Fibroblast of skin of abdomen (primary cell): Measurements from ENCODE around the gene ABHD14A.
"Not testable (repeated sequence)": the region's sequence is repeated elsewhere in the genome, so short reads cannot be mapped to it uniquely, and the experiment has no call there.

Source experiments
- DNase-seq: peaks from one replicate; pipeline ENCODE4 v3.0.0-alpha.2; 2013

ABHD14A gene

DNA sequence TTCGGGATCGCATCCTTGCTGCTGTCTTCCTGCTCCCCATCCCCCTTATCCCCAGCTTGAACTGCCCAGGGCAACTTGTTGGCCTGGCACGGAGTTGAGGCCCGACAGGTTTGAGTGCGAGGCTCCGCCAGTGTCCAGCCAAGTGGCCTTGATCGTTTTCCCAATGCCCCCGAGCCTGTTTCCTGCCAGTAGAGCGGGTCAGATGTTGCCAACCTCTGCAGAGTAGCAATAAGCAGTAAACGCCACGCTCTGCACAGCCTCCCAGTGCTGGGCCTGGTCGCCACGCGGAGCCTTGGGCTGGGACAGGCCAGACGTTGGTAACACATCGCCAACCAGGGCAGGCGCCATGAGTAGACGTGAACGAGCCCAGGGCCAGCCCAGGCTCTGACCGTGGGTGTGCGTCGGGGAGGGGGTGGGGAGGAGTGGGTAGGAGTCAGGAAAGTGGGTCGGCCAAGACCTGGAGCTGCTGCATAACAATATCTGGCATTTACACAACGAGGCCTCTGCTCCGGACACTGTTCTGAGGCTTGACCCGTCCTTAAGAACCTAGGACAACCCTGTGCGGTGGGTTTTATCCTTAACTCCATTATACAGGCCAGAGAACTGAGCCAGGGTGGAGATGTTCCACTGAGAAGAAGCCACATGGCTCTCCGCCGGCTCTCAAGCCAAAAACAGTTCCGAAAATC lies 444 bp upstream of the ABHD14A start:
- no peak for DNase-seq

DNA sequence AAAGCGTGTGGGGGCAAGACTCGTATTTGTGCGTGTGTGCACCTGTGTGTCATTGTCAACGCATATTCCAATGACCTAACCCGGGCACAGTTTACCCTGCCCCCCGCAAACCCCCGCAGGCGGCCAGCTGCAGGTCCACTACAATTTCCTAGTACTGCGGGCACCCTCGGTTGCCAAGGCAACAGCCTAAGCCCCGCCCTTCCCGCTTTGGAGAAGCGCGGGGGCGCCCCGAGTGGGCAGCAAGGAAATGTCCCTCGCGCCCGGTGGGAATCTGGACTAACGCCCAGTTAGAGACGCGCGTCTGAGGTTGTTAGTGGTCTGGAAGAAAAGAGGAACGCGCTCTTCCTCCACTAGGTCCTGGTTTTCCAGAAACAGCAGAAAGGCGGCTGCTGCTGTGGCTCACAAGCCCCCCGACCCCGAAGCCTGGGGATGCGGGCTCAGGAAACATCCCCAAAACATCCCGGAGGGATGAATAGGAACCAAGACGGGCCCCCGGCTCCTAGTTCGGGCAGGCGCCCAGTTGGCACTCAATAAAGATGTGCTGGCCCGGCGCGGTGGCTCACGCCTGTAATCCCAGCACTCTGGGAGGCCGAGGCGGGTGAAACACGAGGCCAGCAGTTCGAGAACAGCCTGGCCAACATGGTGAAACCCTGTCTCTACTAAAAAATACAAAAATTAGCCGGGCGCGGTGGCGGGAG lies 1.1 kb downstream of the ABHD14A start:
- peak; percentile 64 for DNase-seq

DNA sequence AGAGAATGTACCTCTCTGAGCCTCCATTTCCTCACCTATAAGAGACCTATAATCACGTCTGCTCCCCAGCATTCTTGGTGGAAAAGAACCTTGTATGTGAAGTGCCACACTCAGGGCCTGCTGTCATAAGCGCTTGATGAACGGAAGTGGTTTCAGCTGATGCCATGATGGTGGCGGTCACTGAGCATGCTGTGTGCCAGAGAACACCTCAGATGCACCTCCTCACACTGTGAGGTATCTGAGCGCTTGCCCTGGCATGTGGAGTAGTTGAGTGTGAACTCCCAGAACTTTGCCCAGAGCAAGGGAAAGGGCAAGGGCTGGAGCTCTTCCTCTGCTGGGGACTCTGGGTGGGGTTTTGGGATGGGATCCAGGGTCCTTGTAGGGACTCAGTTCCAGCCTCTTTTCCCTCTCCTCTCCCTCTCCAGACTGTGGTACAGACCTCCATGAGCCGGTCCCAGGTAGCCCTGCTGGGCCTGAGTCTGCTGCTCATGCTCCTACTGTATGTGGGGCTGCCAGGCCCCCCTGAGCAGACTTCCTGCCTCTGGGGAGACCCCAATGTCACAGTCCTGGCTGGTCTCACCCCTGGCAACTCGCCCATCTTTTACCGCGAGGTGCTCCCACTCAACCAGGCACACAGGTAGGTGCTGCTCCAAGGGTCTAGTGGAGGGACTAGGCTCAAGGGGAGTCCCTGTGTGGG lies 2.7 kb downstream of the ABHD14A start:
- DNase-seq: no peak

DNA sequence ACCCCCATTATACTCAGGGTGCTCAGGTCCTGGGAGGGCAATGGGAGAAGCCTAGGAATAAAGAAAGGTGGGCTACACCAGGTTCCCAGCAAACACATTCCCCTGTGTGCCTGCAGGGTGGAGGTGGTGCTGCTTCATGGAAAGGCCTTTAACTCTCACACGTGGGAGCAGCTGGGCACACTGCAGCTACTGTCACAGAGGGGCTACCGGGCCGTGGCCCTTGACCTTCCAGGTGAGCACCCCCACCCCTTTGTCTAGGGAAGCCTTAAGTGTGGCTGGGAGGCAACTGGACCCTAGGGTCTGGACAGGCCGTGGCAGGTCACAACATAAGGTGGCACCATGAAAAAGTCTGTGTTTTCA lies 3.3 kb downstream of the ABHD14A start:
- DNase-seq: no peak

DNA sequence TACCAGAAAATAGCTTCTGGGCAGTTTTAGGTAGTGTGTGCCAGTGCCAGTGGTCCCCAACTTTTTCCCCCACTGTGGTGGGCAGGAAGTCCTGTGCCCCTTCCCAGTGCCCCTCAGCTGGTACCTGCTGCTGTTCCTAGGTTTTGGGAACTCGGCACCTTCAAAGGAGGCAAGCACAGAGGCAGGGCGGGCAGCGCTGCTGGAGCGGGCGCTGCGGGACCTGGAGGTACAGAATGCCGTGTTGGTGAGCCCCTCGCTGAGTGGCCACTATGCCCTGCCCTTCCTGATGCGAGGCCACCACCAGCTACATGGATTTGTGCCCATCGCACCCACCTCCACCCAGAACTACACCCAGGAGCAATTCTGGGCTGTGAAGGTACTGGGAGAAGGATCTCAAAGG lies 5.4 kb downstream of the ABHD14A start:
- DNase-seq: no peak

DNA sequence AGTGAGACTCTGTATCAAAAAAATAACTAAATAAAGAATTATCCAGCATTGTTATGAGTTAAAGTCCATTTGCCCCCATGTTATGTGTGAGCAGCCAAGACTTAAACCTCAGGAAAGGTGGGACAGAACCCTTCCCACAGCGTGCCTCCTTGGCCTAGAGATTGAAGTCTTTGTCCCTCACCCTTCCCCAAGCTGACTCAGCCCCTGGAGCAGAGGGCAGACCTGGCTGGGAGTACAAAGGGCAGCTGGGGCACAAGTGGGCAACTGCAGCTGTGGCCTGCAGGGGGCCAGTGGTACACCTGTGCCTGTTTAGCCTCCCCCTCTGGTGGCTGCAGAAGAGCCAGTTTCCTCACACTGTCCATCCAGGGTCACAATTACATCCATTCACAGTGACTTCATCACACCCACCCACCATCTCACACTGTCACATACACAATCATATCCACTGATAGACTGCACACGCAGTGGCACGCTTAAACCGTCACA lies 7.5 kb downstream of the ABHD14A start:
- no peak for DNase-seq

DNA sequence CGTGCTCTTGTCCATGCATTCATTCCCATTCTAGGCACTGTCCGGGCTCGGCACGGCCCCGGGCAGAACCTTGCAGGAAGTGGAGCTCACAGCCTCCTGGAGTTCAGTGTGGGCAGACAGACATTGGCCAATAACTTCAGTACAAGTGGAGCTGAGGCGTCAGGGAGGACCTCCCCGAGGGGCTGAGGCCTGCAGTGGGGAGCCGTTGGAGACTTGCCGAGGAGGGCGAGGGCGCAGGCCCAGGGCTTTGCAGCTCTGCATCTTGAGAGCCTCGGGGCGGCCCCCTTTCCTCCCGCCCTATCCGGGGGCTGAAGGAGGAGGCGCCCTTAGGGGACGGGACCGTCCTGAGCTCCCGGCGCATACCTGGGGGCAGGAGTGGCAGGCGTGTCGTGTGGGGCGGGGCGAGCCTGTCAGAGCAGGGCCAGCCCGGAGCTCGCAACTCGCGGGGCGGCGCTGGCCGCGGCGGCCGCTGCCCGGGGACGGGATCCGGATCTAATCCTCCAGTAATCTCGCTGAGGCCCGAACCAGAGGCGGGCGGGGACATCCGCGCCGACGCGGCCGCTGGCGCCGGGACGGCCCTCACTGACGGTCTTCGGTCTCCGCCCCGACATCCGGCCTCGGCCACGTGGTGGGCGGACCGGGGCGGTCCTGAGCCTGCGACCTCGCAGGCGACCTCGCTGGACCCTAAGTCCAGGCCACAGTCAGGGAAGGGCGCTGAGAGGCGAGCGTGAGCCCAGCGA lies 8.1 kb downstream of the ABHD14A start, which contains the start of gene ACY1:
TSS of gene ACY1 (plus strand) at position 698 of the 740 bp plus-strand sequence. CDS start 530 bp downstream, outside the sequence.
- peak; percentile 78 for DNase-seq

DNA sequence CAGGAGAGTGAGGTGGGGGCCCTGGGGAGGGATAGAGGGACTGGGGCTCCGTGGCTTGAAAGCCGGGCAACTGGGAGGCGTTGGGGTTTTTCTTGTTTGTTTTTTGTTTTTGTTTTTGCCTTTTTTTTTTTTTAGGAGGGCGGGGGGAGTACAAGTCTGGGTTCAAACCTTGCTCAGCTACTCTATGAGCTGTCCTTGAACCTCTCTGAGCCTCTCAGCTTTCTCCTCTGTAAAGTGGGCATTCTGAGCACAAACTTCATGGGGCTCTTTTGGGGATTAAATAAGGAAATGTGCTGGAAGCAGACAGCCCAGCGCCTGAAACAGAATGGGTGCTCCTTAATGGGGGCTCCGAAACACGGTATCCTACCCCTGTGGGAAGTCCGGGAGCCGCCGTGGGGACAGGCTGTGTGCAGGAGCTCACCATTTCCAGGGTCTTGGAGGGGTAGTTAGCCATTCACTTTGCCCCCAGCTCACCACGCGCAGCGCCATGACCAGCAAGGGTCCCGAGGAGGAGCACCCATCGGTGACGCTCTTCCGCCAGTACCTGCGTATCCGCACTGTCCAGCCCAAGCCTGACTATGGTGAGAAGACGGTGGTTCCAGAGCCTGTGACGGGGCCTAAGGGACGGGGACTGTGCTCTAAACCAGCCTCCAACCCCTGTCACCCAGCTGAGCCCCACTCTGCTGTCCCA lies 8.9 kb downstream of the ABHD14A start:
- DNase-seq: no peak

DNA sequence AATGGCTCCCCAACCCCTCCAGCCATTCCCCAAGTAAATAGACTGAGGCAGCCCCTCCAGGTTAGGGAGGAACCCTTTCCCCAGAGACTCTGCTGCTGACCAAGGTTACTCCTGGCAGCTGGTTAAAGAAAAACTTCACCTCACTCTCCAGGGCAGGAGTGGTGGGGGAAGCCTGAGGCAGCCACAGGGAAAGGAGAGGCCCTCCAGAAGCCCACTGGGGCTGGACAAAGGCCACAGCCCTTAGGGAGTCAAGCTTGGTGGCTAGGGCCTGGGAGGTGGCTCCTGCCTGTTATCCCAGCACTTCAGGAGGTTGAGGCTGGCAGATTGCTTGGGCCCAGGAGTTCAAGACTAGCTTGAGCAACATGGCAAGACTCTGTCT lies 9.4 kb downstream of the ABHD14A start:
- DNase-seq: no peak

DNA sequence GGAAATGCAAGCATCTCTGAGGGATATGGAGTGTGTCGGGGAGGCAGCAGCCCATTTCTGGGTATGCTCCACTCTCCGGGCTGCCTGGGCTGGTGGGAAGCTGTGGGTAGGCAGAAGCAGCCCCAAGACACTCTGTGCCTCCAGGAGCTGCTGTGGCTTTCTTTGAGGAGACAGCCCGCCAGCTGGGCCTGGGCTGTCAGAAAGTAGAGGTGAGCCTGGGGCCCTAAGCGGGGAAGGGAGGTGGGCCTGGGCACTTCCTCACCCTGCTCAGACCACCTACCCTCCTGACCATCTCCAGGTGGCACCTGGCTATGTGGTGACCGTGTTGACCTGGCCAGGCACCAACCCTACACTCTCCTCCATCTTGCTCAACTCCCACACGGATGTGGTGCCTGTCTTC lies 10.2 kb downstream of the ABHD14A start:
- no peak for DNase-seq

DNA sequence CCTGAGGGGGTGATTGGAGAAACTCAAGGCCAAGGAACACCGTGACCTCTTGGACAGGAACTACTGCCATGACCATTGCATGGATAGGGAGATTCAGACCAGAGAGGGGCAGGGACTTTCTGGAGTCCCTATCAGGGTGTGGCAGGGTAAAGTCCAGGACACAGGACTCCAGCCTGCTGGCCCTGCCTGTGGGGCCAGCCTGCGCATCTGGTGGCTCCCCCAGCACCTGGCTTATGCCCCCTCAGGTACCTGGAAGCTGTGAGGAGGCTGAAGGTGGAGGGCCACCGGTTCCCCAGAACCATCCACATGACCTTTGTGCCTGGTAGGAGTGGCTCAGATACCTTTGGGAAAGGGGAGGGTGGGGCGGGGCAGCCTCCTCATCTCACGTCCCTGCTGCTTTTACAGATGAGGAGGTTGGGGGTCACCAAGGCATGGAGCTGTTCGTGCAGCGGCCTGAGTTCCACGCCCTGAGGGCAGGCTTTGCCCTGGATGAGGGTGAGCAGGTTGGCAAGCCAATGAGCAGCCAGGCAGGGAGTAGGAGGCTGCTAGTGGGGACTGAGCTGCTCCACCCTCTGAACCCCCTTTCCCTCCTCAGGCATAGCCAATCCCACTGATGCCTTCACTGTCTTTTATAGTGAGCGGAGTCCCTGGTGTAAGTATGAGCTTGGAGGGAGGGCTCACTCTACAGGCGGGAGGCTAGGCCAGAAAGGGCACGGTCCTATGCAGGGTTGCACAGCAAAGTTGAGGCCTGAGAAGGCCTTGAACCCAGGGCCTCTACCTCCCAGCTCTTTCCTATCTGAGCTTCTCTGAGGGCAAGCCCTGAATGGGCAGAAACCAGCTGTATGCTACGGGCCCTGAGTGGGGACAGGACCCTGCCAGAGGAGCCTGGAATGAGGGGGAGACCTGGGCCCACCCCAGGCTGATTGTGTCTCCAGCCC lies 11.4 kb downstream of the ABHD14A start:
- DNase-seq: no peak

DNA sequence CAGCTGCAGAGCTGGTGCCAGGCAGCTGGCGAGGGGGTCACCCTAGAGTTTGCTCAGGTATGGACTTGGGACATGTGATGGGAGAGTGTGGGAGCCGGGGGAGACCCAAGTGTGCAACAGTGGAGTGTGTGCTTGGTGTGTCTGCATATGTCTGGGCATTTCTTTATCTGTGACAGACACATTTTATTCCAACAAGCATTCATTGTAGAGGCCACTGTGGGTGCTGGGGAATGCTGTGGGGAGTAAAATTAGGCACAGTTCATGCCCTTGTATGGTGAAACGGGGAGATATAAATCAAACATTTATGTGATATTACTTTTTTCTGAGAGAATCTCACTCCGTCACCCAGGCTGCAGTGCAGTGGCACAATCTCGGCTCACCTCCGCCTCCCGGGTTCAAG lies 12.7 kb downstream of the ABHD14A start:
- no peak for DNase-seq

DNA sequence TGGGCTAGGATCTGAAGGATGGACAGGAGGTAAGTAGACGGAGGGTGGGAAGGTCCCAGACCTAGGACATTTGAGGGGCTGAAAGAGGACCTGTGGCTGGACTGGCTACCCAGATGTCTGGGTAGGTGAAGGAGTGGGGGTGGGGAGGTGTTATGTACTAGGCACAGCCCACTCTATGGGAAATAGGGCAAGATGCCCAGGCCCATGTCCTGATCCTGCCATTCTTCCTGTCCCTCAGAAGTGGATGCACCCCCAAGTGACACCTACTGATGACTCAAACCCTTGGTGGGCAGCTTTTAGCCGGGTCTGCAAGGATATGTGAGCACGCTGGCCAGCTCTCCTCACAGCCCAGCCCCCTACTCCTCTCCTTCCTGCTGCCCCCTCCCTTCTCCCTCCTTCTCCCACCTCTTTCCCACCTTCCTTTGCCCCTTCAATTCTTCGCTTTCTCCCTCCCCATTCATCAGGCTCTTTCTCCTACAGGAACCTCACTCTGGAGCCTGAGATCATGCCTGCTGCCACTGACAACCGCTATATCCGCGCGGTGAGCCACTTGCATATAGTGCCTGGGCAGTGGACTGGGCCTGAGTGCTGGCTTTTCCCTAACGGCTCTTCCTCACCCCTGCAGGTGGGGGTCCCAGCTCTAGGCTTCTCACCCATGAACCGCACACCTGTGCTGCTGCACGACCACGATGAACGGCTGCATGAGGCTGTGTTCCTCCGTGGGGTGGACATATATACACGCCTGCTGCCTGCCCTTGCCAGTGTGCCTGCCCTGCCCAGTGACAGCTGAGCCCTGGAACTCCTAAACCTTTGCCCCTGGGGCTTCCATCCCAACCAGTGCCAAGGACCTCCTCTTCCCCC lies 13.7 kb downstream of the ABHD14A start:
- no peak for DNase-seq

DNA sequence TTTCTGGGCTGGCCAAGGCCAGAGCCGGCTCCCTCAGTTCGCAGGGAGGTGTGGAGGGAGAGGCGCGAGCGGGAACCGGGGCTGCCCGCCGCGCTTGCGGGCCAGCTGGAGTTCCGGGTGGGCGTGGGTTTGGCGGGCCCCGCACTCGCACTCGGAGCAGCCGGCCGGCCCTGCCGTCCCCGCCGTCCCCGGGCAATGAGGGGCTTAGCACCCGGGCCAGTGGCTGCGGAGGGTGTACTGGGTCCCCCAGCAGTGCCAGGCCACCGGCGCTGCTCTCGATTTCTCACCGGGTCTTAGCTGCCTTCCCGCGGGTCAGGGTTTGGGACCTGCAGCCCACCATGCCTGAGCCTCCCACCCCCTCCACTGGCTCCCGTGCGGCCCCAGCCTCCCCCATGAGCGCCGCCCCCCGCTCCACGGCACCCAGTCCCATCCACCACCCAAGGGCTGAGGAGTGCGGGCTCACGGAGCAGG lies 15.7 kb downstream of the ABHD14A start:
- DNase-seq: not testable (repeated sequence)

DNA sequence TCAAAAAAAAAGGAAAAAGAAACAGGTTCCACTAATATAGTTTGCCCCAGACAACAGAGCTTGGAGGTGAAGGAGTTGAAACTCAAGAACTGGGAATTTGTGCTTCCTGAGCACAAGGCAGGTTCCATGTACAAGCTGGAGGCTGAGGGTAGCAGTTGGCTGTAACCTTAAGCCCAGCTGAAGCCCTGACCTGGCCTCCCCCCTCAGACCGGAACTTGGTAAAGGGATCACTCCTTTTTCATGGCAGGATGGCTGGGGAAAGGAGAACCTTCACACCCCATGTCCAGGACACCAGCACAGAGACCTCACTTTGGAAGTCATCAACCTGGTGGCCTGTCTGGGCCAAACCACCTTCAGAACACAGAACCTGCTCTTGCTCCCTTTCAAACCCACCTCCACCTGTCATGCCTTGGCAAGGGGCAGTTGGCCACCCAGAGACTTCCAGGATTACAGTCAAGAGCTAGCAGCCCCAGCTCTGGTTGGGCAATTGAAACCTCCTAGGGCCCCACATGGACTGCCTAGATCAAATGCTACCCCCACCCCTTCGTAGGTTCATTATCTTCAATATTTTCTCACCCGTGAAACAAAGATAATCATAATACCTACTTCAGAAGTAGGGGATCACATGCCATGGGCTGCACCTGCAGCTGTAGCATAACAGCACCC lies 17.3 kb downstream of the ABHD14A start:
- DNase-seq: no peak

DNA sequence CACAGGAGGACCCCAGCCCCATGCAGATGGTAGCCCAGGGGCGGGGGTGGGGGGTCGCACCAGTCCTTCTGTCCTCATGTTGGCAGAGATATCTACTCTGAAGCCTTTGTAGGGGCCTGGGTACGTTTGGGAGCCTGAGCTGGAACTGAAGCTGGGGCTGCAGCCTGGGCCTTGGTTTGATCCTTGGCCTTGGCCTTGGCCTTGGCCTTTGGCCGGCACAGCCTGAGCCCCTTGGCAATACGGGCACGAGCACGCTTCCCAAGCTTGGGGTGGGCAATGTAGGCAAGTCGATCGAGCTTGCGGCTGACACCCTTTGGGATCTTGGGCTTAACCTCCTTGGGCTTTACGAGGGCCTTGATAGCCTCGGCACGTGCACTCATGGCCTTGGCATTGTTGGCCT lies 18.8 kb downstream of the ABHD14A start:
- DNase-seq: not testable (repeated sequence)

DNA sequence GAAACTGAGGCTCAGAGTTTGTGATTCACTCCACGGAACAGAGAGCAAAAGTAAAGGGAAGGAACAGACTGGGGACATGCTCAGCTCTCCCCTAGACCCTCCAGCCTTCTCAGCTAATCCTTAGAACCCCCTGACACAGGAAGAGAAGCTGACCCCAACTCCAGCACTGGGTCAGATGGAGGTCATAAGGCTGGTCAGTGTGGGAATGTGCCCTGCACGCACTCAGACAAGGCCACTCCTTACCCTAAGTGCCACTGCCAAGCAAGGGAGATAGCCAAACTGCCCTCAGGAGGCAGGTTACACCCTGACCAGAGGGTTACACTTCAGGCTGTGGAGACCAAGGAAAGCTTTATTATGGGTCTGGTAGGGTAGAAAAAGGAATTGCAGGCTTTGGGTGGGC lies 19.7 kb downstream of the ABHD14A start:
- no peak for DNase-seq

DNA sequence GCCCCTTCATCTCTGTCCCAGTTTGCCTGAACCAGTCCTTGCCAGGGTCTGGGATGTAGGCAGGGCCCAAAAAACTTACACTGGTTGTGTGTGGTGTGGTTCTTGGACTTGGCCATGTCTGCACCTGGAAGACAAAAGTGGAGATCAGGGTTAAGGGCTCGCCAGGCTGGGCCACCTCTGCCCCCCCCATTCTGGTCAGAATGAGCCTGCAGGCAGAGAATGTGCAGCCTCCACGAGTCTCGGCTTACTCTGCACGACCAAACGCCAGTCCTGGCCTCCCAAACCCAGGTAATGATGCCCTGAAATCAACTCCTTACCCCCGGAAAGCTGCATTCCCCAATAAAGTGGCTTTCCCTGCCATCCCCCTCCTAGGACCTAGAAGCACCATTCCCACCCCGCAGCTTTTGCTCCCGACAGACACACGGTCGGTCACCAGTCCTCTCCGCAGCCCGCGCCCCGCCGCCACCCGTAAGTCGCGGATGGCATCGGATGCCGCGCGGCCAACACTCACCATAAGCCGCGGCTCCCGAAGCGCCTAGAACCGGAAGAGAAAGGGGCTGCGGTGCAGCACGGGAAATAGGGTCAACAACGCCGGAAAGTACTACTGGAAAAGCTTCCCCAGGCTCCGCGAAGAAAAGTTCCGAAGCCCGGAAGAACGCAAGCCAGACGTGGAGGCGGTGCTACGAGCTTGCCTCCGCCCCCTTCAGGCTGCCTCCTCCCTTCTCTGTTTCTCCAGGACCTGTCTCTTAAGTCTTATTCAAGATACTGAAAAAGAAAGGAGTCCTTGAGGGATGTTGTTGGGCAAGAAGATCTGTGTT lies 20.7 kb downstream of the ABHD14A start, which contains the start of gene RPL29:
TSS of gene RPL29 (minus strand) at position 550 of the 818 bp plus-strand sequence. CDS start at position 116, 434 bp downstream.
- DNase-seq: peak; percentile 95
